HG02970 (cell line): ENCODE results near the gene ZNF227.
"Not testable (repeated sequence)": the region's sequence is repeated elsewhere in the genome, so short reads cannot be mapped to it uniquely, and the experiment has no call there.

Experiments used
- ATAC-seq: cut with Tn5 transposase; IDR thresholded peaks from one replicate; pipeline ENCODE4 v1.9.1; 2021; ENCODE audit warnings: mild to moderate bottlenecking, moderate library complexity, moderate number of reproducible peaks; ENCODE audit not compliant: unreplicated experiment, low FRiP score

The ZNF227 gene

GRCh38 chr19:44232867-44233266, 20.5 kb downstream of the ZNF227 start:
- no peak for ATAC-seq

GRCh38 chr19:44236384-44236783, 24.1 kb downstream of the ZNF227 start:
- ATAC-seq = no peak

- ATAC-seq = not testable (repeated sequence)
These were observed 40.0 kb downstream of the ZNF227 start for GRCh38 chr19:44252332-44252731.

GRCh38 chr19:44253392-44253791, 41.1 kb downstream of the ZNF227 start:
- not testable (repeated sequence) for ATAC-seq

GRCh38 chr19:44254496-44254895, 42.2 kb downstream of the ZNF227 start:
- no peak for ATAC-seq

GRCh38 chr19:44255705-44256411, 43.5 kb downstream of the ZNF227 start:
- ATAC-seq = no peak

GRCh38 chr19:44258136-44258535, 45.8 kb downstream of the ZNF227 start:
- ATAC-seq = no peak

- no peak for ATAC-seq
These were observed 46.6 kb downstream of the ZNF227 start for GRCh38 chr19:44258835-44259413.

- no peak for ATAC-seq
These were observed 48.0 kb downstream of the ZNF227 start for GRCh38 chr19:44260343-44260681.

GRCh38 chr19:44260695-44261446, 48.5 kb downstream of the ZNF227 start:
- no peak for ATAC-seq

- no peak for ATAC-seq
These were observed 65.0 kb downstream of the ZNF227 start for GRCh38 chr19:44277331-44277730.

- ATAC-seq = no peak
These were observed 65.9 kb downstream of the ZNF227 start for GRCh38 chr19:44278181-44278690.

GRCh38 chr19:44280916-44281315, 68.6 kb downstream of the ZNF227 start:
- ATAC-seq = no peak

GRCh38 chr19:44282846-44283245, 70.5 kb downstream of the ZNF227 start:
- ATAC-seq = no peak

- ATAC-seq = no peak
These were observed 72.6 kb downstream of the ZNF227 start for GRCh38 chr19:44284968-44285367.
